Uterus (tissue), 4 donors: Measurements from ENCODE around the gene SLC9A5. TPM values are rescaled to one million over a fixed set of nuclear protein-coding genes. Genes with fewer than 3 reads are reported as not detected.

Source experiments
- DNase-seq, 2 donors: peaks; one replicate each; pipeline ENCODE4 v3.0.0-alpha.2; 2019 to 2020
- H3K27ac ChIP-seq, 2 donors: fragments of 200-600 bp; sonication (generic); 1 replicate in 1 of 2; 2 replicates in 1 of 2; pipeline ENCODE4 v1.5.1; 2016 to 2018
- H3K27me3 ChIP-seq, 2 donors: fragments of 200-600 bp; sonication (generic); one replicate each; pipeline ENCODE4 v1.5.1; 2018 to 2019; ENCODE audit warnings: control low read depth in 1 of 2
- H3K36me3 ChIP-seq, 2 donors: fragments of 200-600 bp; sonication (generic); one replicate each; pipeline ENCODE4 v1.5.1; 2019; ENCODE audit warnings: control low read depth in 1 of 2
- H3K4me1 ChIP-seq, 2 donors: fragments of 200-600 bp; sonication (generic); one replicate each; pipeline ENCODE4 v1.5.1; 2018 to 2019; ENCODE audit warnings: control low read depth in 1 of 2
- H3K4me3 ChIP-seq, 2 donors: fragments of 200-600 bp; sonication (generic); 1 replicate in 1 of 2; 2 replicates in 1 of 2; pipeline ENCODE4 v1.5.1; 2018 to 2019; ENCODE audit warnings: mild to moderate bottlenecking in 1 of 2
- H3K9me3 ChIP-seq, 2 donors: fragments of 200-600 bp; sonication (generic); one replicate each; pipeline ENCODE4 v1.5.1; 2019; ENCODE audit warnings: control low read depth in 1 of 2
- POLR2A ChIP-seq, 2 donors: fragments of 450-650 bp; IDR thresholded peaks; one replicate each; pipeline ENCODE4 v1.6.1; 2016; ENCODE audit warnings: antibody characterized with exemption in 2 of 2, mild to moderate bottlenecking in 1 of 2, moderate library complexity in 1 of 2
- intact Hi-C: fragments of 100-400 bp; cut with DNase I; formaldehyde crosslinking; loops from one replicate; pipeline ENCODE4 v1.15.1; 2023; ENCODE audit warnings: low total_unique reads
- total RNA-seq, 4 donors: library from RNA; depleted of rRNA in 3 of 4; stranded (reverse); fragments of >200 nt in 3 of 4; gene quantifications; one replicate each; pipeline versions ENCODE4 v1.1.0 to v1.2.4, GENCODE V29; 2014 to 2023
- TF ChIP-seq, protein P1 (sequence below), 4 experiments: fragments of 200-600 bp in 2 of 4; fragments of 450-650 bp in 2 of 4; sonication (generic) in 2 of 4; IDR thresholded peaks; one replicate each; pipeline ENCODE4 v1.5.1; 2016 to 2019; ENCODE audit warnings: antibody characterized with exemption in 4 of 4, mild to moderate bottlenecking in 2 of 4, moderate library complexity in 1 of 4
- donor health status: DM: yes; HTN: yes; CAD: no.

The SLC9A5 gene
- total RNA-seq, 4 donors from 2014 or later: 0.55 to 1.9 (median 1.3) TPM; not detected in 1

DNA sequence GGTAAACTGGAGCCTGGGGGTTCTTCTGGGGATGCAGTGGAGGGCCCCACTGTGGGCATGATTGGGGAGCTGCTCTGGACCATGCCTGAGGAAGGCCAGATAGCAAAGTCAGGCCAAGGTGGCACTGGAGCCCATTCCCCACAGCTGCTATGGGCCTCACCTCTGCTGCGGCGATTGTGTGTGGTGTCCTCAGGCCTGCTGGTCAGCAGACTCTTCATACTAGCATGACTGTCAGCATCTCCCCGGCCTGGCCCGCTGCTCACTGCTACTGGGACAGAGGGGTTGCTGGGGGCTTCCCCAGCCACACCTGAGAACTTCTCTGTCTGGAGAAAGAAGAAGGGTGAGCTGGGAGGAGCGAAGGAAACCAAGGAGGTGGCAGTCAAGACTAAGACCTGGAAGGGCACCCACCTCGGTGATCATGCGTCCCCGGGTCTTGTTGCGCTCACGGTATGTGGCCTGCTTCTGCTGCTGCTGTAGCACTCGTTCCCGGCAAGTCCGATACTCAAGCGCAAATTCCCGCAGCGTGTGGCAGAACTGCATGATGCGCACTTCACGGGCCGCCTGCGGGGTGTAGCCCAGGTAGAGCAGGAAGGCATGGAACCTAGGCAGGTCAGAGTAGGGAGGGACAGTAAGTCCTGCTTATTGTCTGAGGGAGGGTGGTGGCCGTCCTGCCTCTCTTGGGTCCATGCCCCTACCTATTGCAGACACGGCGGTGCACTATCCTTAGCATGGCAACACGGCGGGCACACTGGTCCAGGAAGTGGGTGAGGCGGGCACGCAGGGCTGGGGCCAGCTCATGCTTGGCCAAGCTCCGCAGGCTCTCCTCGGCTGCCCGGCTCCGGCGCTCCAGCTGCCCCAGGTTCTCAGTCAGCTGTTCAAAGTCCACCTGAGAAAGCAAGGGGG lies 18.6 kb upstream of the SLC9A5 start:
- H3K4me1 ChIP-seq: peaks cover 4 to 12% of the 10 kb centered on the region in 2 donors
- H3K27me3 ChIP-seq: no peaks in the 10 kb centered on the region
- TF ChIP-seq POLR2A (IDR thresholded peaks at IDR 0.05): no peak
- TF ChIP-seq, protein P1, sequence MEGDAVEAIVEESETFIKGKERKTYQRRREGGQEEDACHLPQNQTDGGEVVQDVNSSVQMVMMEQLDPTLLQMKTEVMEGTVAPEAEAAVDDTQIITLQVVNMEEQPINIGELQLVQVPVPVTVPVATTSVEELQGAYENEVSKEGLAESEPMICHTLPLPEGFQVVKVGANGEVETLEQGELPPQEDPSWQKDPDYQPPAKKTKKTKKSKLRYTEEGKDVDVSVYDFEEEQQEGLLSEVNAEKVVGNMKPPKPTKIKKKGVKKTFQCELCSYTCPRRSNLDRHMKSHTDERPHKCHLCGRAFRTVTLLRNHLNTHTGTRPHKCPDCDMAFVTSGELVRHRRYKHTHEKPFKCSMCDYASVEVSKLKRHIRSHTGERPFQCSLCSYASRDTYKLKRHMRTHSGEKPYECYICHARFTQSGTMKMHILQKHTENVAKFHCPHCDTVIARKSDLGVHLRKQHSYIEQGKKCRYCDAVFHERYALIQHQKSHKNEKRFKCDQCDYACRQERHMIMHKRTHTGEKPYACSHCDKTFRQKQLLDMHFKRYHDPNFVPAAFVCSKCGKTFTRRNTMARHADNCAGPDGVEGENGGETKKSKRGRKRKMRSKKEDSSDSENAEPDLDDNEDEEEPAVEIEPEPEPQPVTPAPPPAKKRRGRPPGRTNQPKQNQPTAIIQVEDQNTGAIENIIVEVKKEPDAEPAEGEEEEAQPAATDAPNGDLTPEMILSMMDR (IDR thresholded peaks at IDR 0.05): no peak
- intact Hi-C loops: no loop called here
- H3K4me3 ChIP-seq: no peak overlapping the region
- no peaks in the 10 kb centered on the region for H3K36me3 ChIP-seq
- no peak for DNase-seq
- no peaks in the 10 kb centered on the region for H3K9me3 ChIP-seq
- H3K27ac ChIP-seq: no peak overlapping the region

DNA sequence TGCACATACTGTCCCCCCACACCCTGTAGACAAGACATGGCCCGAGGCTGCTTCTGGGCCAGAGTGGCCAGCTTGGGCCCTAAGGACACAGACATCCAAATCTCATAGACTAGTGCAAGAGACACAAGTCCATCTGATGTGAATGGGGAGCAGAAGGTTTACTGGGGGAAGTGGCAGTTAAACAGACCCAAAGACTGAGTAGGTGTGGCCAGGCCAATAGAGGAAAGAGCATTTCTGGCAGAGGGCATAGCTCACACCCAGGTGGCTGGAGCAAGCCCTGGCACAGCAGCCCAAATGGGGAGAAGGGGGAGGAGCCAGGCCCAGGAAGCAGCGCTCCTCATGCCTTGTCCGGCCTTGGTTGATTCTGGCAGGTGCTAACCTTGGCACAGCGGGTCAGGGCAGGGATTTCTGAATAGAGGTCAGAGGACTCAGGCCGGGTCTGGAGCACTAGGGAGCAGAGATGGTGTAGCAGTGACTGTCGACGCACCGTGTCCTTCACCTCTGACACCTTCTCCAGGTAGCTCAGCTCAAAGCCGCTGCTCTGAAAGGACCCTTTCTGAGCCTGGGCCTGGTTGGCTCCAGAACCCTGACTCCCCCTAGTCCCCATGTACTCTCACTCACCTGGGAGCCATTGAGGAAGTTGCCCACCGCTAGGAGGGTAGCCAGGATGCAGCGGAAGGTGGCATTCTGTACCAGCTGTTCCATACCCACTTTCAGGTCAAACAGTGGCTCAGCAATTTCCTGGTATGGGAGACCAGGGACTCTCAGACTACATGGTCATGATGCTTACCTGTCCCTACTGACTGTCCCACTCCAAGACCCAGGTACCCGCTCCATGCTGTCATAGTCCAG lies 17.7 kb upstream of the SLC9A5 start:
- Histone ChIP-seq H3K9me3 (no peaks in the 10 kb centered on the region), H3K36me3 (no peaks in the 10 kb centered on the region), H3K27me3 (no peaks in the 10 kb centered on the region), H3K27ac (no peak overlapping the region), H3K4me3 (no peak overlapping the region), H3K4me1 (peaks cover 4 to 7% of the 10 kb centered on the region in 2 donors)
- DNase-seq: no peak
- intact Hi-C loops: no loop called here
- TF ChIP-seq POLR2A (IDR thresholded peaks at IDR 0.05): no peak
- TF ChIP-seq, protein P1 (IDR thresholded peaks at IDR 0.05): no peak

DNA sequence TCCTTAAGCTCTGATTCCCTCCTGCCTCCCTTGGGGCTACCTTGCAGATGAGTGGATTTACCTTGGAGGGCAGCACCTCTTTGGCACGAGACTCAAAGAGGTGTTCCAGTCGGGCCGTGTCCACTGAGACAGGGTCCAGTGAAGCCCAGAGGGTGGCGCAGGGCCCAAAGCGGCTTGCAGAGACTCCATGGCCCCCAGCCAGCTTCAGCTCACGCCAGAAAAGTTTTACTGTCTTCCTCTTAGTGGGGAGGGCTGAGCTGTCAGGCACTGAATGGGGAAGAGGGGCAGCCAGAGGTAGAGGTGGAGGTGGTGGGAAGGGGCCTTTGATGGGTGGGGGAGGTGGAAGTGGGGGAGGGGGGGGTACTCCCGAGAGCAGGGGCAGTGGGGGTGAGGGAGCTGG lies 15.2 kb upstream of the SLC9A5 start:
- Histone ChIP-seq H3K4me1 (no peaks in the 10 kb centered on the region), H3K36me3 (no peaks in the 10 kb centered on the region), H3K27me3 (no peaks in the 10 kb centered on the region), H3K4me3 (no peak overlapping the region), H3K27ac (no peak overlapping the region), H3K9me3 (no peaks in the 10 kb centered on the region)
- intact Hi-C loops: no loop called here
- TF ChIP-seq, protein P1 (IDR thresholded peaks at IDR 0.05): no peak
- no peak for TF ChIP-seq POLR2A (IDR thresholded peaks at IDR 0.05)
- DNase-seq: no peak

DNA sequence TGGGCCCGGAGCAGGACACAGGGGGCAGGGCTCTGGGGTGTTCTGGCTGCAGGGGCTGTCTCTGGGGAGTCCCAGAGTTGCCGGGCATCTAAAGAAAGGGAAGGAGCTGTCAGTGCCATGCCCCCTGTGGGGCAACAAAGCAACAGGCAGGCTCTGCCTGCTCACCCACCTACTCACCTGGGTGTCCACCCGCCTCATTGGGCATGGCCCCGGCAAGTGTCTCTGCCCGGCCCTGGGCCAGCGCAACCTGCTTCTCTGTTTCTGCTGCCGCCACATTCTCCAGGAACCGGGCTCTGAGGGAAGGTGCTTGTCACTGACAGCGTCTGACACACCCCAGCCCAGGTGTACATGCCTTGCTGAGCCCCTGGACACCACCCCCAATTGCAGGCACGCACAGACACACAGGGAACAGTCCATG lies 14.6 kb upstream of the SLC9A5 start:
- H3K27ac ChIP-seq: no peak overlapping the region
- TF ChIP-seq POLR2A (IDR thresholded peaks at IDR 0.05): no peak
- TF ChIP-seq, protein P1 (IDR thresholded peaks at IDR 0.05): no peak
- no peaks in the 10 kb centered on the region for H3K27me3 ChIP-seq
- intact Hi-C loops: no loop called here
- H3K36me3 ChIP-seq: no peaks in the 10 kb centered on the region
- DNase-seq: no peak
- H3K4me1 ChIP-seq: no peaks in the 10 kb centered on the region
- H3K4me3 ChIP-seq: no peak overlapping the region
- no peaks in the 10 kb centered on the region for H3K9me3 ChIP-seq
